Measurements from ENCODE around the gene BLOC1S4. TPM values are rescaled to one million over a fixed set of nuclear protein-coding genes. Genes with fewer than 3 reads are reported as not detected.

The BLOC1S4 gene
- total RNA-seq, 4 donors from 2014 or later: 20.0 to 20.6 (median 20.2) TPM

GRCh38 chr4:6688879-6689505 lies 27.0 kb upstream of the BLOC1S4 start:
- Histone ChIP-seq H3K36me3 (no peaks in the 10 kb centered on the region), H3K27ac (peak overlapping the region; percentile 34 to 75 (median 66)), H3K4me3 (peak overlapping the region in 3 of 4 donors; percentile 6 to 40 (median 27)), H3K27me3 (no peaks in the 10 kb centered on the region), H3K4me1 (peaks cover 0 to 15% (median 2%) of the 10 kb centered on the region in 4 donors), H3K9me3 (no peaks in the 10 kb centered on the region)
- DNase-seq: peak; percentile 51 to 84 (median 58)
- TF ChIP-seq CTCF (IDR thresholded peaks at IDR 0.05) (no peak), POLR2A (IDR thresholded peaks at IDR 0.05) (no peak)

GRCh38 chr4:6689506-6689960 lies 26.4 kb upstream of the BLOC1S4 start:
- no peaks in the 10 kb centered on the region for H3K36me3 ChIP-seq
- H3K27ac ChIP-seq: peak overlapping the region; percentile 34 to 75 (median 66)
- peaks cover 0 to 18% (median 2%) of the 10 kb centered on the region in 4 donors for H3K4me1 ChIP-seq
- peak overlapping the region in 3 of 4 donors; percentile 6 to 40 (median 27) for H3K4me3 ChIP-seq
- H3K27me3 ChIP-seq: no peaks in the 10 kb centered on the region
- peak in 1 of 3 donors; percentile 50 for DNase-seq
- no peaks in the 10 kb centered on the region for H3K9me3 ChIP-seq
- TF ChIP-seq POLR2A (IDR thresholded peaks at IDR 0.05) (no peak), CTCF (IDR thresholded peaks at IDR 0.05) (no peak)

- DNase-seq: no peak
- TF ChIP-seq CTCF (IDR thresholded peaks at IDR 0.05) (no peak), POLR2A (IDR thresholded peaks at IDR 0.05) (no peak)
- Histone ChIP-seq H3K9me3 (no peaks in the 10 kb centered on the region), H3K27me3 (no peaks in the 10 kb centered on the region), H3K4me1 (peaks cover 0 to 39% (median 6%) of the 10 kb centered on the region in 4 donors), H3K27ac (no peak overlapping the region), H3K4me3 (no peak overlapping the region), H3K36me3 (no peaks in the 10 kb centered on the region)
Measured at GRCh38 chr4:6692379-6692778, 23.6 kb upstream of the BLOC1S4 start.

GRCh38 chr4:6692806-6693205 lies 23.2 kb upstream of the BLOC1S4 start:
- no peak overlapping the region for H3K4me3 ChIP-seq
- no peaks in the 10 kb centered on the region for H3K9me3 ChIP-seq
- DNase-seq: no peak
- TF ChIP-seq CTCF (IDR thresholded peaks at IDR 0.05) (no peak), POLR2A (IDR thresholded peaks at IDR 0.05) (no peak)
- H3K36me3 ChIP-seq: no peaks in the 10 kb centered on the region
- no peaks in the 10 kb centered on the region for H3K27me3 ChIP-seq
- H3K4me1 ChIP-seq: peaks cover 0 to 39% (median 6%) of the 10 kb centered on the region in 4 donors
- no peak overlapping the region for H3K27ac ChIP-seq

- no peak for DNase-seq
- Histone ChIP-seq H3K9me3 (no peaks in the 10 kb centered on the region), H3K27ac (peak within 1 kb of the TSS; percentile 9 to 67 (median 17)), H3K27me3 (no peaks in the 10 kb centered on the region), H3K4me1 (peaks cover 0 to 39% (median 6%) of the 10 kb centered on the region in 4 donors), H3K36me3 (no peaks in the 10 kb centered on the region), H3K4me3 (peak within 1 kb of the TSS in 1 of 4 donors; percentile 3)
- TF ChIP-seq CTCF (IDR thresholded peaks at IDR 0.05) (no peak), POLR2A (IDR thresholded peaks at IDR 0.05) (no peak)
Measured at GRCh38 chr4:6693231-6694176, 22.5 kb upstream of the BLOC1S4 start, which contains the start of gene S100P. Gene S100P, plus strand, starts transcription at chr4:6693878. Its CDS starts 55 bp downstream, at chr4:6693933.
